ENCODE data around the gene RAB38.
A peak's percentile ranks its signal among the peaks of the same experiment; 100 is the strongest.

GRCh38 chr11:88103337-88104206 is 71.7 kb downstream of the RAB38 start:
- no peak for TF ChIP-seq EZH2 (IDR thresholded peaks at IDR 0.05; ENCODE audit: low read depth, unreplicated experiment)
- TF ChIP-seq EZH2phosphoT487 (IDR thresholded peaks at IDR 0.05; ENCODE audit: unreplicated experiment): no peak
- TF ChIP-seq CTCF (conservative IDR thresholded peaks at IDR 0.05; ENCODE audit: low read depth in 2 of 2): peak; percentile 92 to 97
- TF ChIP-seq POLR2AphosphoS5 (IDR thresholded peaks at IDR 0.05; ENCODE audit: low read depth): no peak
- TF ChIP-seq REST (IDR thresholded peaks at IDR 0.05; ENCODE audit: unreplicated experiment): no peak
- TF ChIP-seq JUNB (IDR thresholded peaks at IDR 0.05; ENCODE audit: unreplicated experiment): no peak
- TF ChIP-seq ZNF114 (CRISPR knock-in tag; IDR thresholded peaks at IDR 0.05): peak; percentile 58; the same call in 1 of the 2 replicates
- TF ChIP-seq CREB1 (CRISPR knock-in tag; IDR thresholded peaks at IDR 0.05; ENCODE audit: low read depth): 0 out of 2 replicates have a peak, but pooled peaks have one; percentile 21
- no peak for TF ChIP-seq ETS1 (IDR thresholded peaks at IDR 0.05)
- TF ChIP-seq STAT1 (IDR thresholded peaks at IDR 0.05; ENCODE audit: unreplicated experiment): no peak

Measured in GM23338 (cell line).